ENCODE measurements around the gene IL1RAP.

GRCh38 chr3:190526787-190527762 is 13.2 kb downstream of the IL1RAP start:
- TF ChIP-seq POLR2AphosphoS5 (IDR thresholded peaks at IDR 0.05) (no peak), CTCF (IDR thresholded peaks at IDR 0.05) (no peak)

All from esophagus muscularis mucosa (tissue), 3 donors.